Left ventricle myocardium inferior (tissue), 1 donor: ENCODE results near the gene IGFBP3. TPM values are rescaled to one million over a fixed set of nuclear protein-coding genes. Genes with fewer than 3 reads are reported as not detected.

ENCODE experiments used
- DNase-seq: peaks from one replicate; pipeline ENCODE4 v3.0.0-alpha.2; 2020
- H3K27ac ChIP-seq: fragments of 200-600 bp; replicated peaks from 2 replicates; pipeline ENCODE4 v1.8.0; 2021
- H3K27me3 ChIP-seq: fragments of 200-600 bp; 2 replicates; pipeline ENCODE4 v1.8.0; 2021; ENCODE audit warnings: low read depth
- H3K36me3 ChIP-seq: fragments of 200-600 bp; 2 replicates; pipeline ENCODE4 v1.8.0; 2021
- H3K4me1 ChIP-seq: fragments of 200-600 bp; 2 replicates; pipeline ENCODE4 v1.8.0; 2021
- H3K4me3 ChIP-seq: fragments of 200-600 bp; 2 replicates; pipeline ENCODE4 v1.8.0; 2021; ENCODE audit warnings: mild to moderate bottlenecking, moderate library complexity
- H3K9me3 ChIP-seq: fragments of 200-600 bp; replicated peaks from 2 replicates; pipeline ENCODE4 v1.8.0; 2021
- CTCF ChIP-seq: fragments of 200-600 bp; IDR thresholded peaks from 2 replicates; pipeline ENCODE4 v1.8.0; 2021; ENCODE audit warnings: antibody characterized with exemption, mild to moderate bottlenecking, borderline replicate concordance
- intact Hi-C: fragments of 100-400 bp; cut with micrococcal nuclease; formaldehyde crosslinking; loops from one replicate; pipeline ENCODE4 v1.11.0; 2022
- total RNA-seq: library from RNA; stranded (reverse); fragmentation: NEBNext Ultra II Directional; extraction: Animal tissue kit (Norgen Biotek cat#: 25700); gene quantifications from one replicate; pipeline ENCODE4 v1.2.1, GENCODE V29; 2021
- donor health status: DM: no; HTN: yes; CAD: no; lungs with severe emphysema.

Gene IGFBP3
- total RNA-seq, 1 donor from 2014 or later = 60.8 TPM

- no peak for TF ChIP-seq CTCF
- Histone ChIP-seq H3K4me1 (peaks cover 10% of the 10 kb centered on the region), H3K27me3 (peaks cover 77% of the 10 kb centered on the region), H3K9me3 (no peaks in the 10 kb centered on the region), H3K36me3 (no peaks in the 10 kb centered on the region), H3K4me3 (no peak overlapping the region), H3K27ac (no peak overlapping the region)
- no peak for DNase-seq
- intact Hi-C loops = no loop called here
Observed at GRCh38 chr7:45890125-45890901, 30.8 kb downstream of the IGFBP3 start.

GRCh38 chr7:45889367-45890067 is 31.6 kb downstream of the IGFBP3 start:
- Histone ChIP-seq H3K4me3 (no peak overlapping the region), H3K27ac (no peak overlapping the region), H3K9me3 (no peaks in the 10 kb centered on the region), H3K27me3 (peaks cover 77% of the 10 kb centered on the region), H3K4me1 (peaks cover 10% of the 10 kb centered on the region), H3K36me3 (no peaks in the 10 kb centered on the region)
- no peak for DNase-seq
- TF ChIP-seq CTCF = no peak
- intact Hi-C loops = no loop called here

GRCh38 chr7:45888993-45889366 is 32.1 kb downstream of the IGFBP3 start:
- H3K9me3 ChIP-seq = no peaks in the 10 kb centered on the region
- H3K27me3 ChIP-seq = peaks cover 77% of the 10 kb centered on the region
- DNase-seq = no peak
- peak overlapping the region; percentile 56 for H3K4me3 ChIP-seq
- TF ChIP-seq CTCF = no peak
- no peaks in the 10 kb centered on the region for H3K36me3 ChIP-seq
- no peak overlapping the region for H3K27ac ChIP-seq
- intact Hi-C loops = no loop called here
- H3K4me1 ChIP-seq = peaks cover 10% of the 10 kb centered on the region

GRCh38 chr7:45888185-45888992 is 32.7 kb downstream of the IGFBP3 start, which contains the start of gene IGFBP1:
Gene IGFBP1, plus strand, starts transcription at chr7:45888488. Its CDS starts 165 bp downstream, at chr7:45888653.
- no peak for DNase-seq
- Histone ChIP-seq H3K4me1 (peaks cover 10% of the 10 kb centered on the region), H3K27me3 (peaks cover 76% of the 10 kb centered on the region), H3K27ac (no peak within 1 kb of the TSS), H3K9me3 (no peaks in the 10 kb centered on the region), H3K4me3 (peak within 1 kb of the TSS; percentile 56), H3K36me3 (no peaks in the 10 kb centered on the region)
- no peak for TF ChIP-seq CTCF
- intact Hi-C loops = no loop called here

- Histone ChIP-seq H3K27ac (no peak overlapping the region), H3K9me3 (no peaks in the 10 kb centered on the region), H3K4me3 (no peak overlapping the region), H3K27me3 (peaks cover 88% of the 10 kb centered on the region), H3K4me1 (peaks cover 10% of the 10 kb centered on the region), H3K36me3 (no peaks in the 10 kb centered on the region)
- no peak for TF ChIP-seq CTCF
- intact Hi-C loops = no loop called here
- no peak for DNase-seq
Observed at GRCh38 chr7:45886931-45887667, 34.0 kb downstream of the IGFBP3 start.
